ENCODE measurements around the gene SPAG17.

- TF ChIP-seq CTCF (IDR thresholded peaks at IDR 0.05) (no peak), POLR2A (IDR thresholded peaks at IDR 0.05) (no peak)
Observed at GRCh38 chr1:118100686-118101514, 84.1 kb downstream of the SPAG17 start.
